Right cardiac atrium (tissue), 5 donors: ENCODE measurements around the gene HOXB7. TPM values are rescaled to one million over a fixed set of nuclear protein-coding genes. Genes with fewer than 3 reads are reported as not detected.

Source experiments
- ATAC-seq, 2 donors: fragments of 200-7000 bp; cut with Tn5 transposase; one replicate each; pipeline versions ENCODE4 v1.8.0 to v1.9.1; 2020; ENCODE audit warnings: moderate library complexity in 2 of 2, mild to moderate bottlenecking in 1 of 2
- DNase-seq, 3 donors: peaks; one replicate each; pipeline ENCODE4 v3.0.0-alpha.2; 2020
- H3K27ac ChIP-seq: one replicate; pipeline ENCODE4 v1.5.1; 2013; ENCODE audit warnings: mild to moderate bottlenecking, low read length, control low read depth, moderate library complexity
- H3K27me3 ChIP-seq: one replicate; pipeline ENCODE4 v1.6.1; 2013; ENCODE audit not compliant: control insufficient read depth, insufficient read depth
- H3K4me1 ChIP-seq: one replicate; pipeline ENCODE4 v1.6.1; 2013; ENCODE audit warnings: low read length; ENCODE audit not compliant: control insufficient read depth, insufficient read depth
- H3K4me3 ChIP-seq: one replicate; pipeline ENCODE4 v1.5.1; 2013; ENCODE audit warnings: low read length, control low read depth
- H3K9me3 ChIP-seq: one replicate; pipeline ENCODE4 v1.6.1; 2013; ENCODE audit warnings: low read length; ENCODE audit not compliant: control insufficient read depth
- WGBS: extraction: QIAGEN DNeasy Blood & Tissue Kit; methylation state at CpG from one replicate; pipeline ENCODE4 v1.1.7; 2013; 5-methylcytosine and 5-hydroxymethylcytosine counted together
- intact Hi-C, 4 donors: fragments of 100-400 bp; cut with DNase I; formaldehyde crosslinking; loops; one replicate each; pipeline versions ENCODE4 v1.11.0 to v1.14.0; 2022 to 2023
- polyA plus RNA-seq: library from polyadenylated mRNA; stranded (reverse); fragments of 200-250 nt; gene quantifications from one replicate; pipeline ENCODE4 v1.2.3, GENCODE V29; 2013
- total RNA-seq, 4 donors: library from RNA; stranded (reverse); fragmentation: NEBNext Ultra II Directional; extraction: Animal tissue kit (Norgen Biotek cat#: 25700); gene quantifications; one replicate each; pipeline ENCODE4 v1.2.1, GENCODE V29; 2021
- donor health status: healthy with polysubstance abuse.
- donor health status: DM: no; HTN: yes; CAD: no.
- donor health status: DM: no; HTN: no; CAD: no.
- donor health status: DM: no; HTN: yes; CAD: no; lungs with severe emphysema.
- donor health status: DM: yes; HTN: yes; CAD: no.

The HOXB7 gene
- total and polyA plus RNA-seq, 5 donors, result 0.48 to 0.80 (median 0.50) TPM

- no peaks in the 10 kb centered on the region for H3K27me3 ChIP-seq
These were observed 30.9 kb downstream of the HOXB7 start for GRCh38 chr17:48579760-48580554.

GRCh38 chr17:48579471-48579759 is 31.4 kb downstream of the HOXB7 start:
- 31% methylated on average over 7 of the region's 7 CpGs for WGBS
- peak overlapping the region; percentile 78 for H3K4me3 ChIP-seq
- ATAC-seq, result no peak
- intact Hi-C loops, result loop anchor here in 1 of 4 donors (5.0 kb wide), 1 partner anchor 37 kb away; no protein-coding TSS in a partner anchor
- H3K9me3 ChIP-seq, result no peaks in the 10 kb centered on the region
- no peak for DNase-seq
- H3K4me1 ChIP-seq, result no peaks in the 10 kb centered on the region
- H3K27me3 ChIP-seq, result no peaks in the 10 kb centered on the region
- H3K27ac ChIP-seq, result no peak overlapping the region

More at GRCh38 chr17:48579760-48580554, 30.9 kb downstream of the HOXB7 start:
- no peaks in the 10 kb centered on the region for H3K4me1 ChIP-seq
- WGBS, result 38% methylated on average over 26 of the region's 26 CpGs
- DNase-seq (no peak), ATAC-seq (no peak)
- no peaks in the 10 kb centered on the region for H3K9me3 ChIP-seq
- H3K4me3 ChIP-seq, result no peak overlapping the region
- H3K27ac ChIP-seq, result no peak overlapping the region
- intact Hi-C loops, result loop anchor here in 1 of 4 donors (5.0 kb wide), 1 partner anchor 38 kb away; no protein-coding TSS in a partner anchor

GRCh38 chr17:48578616-48579470 is 32.0 kb downstream of the HOXB7 start:
- peak; percentile 3 to 10 for ATAC-seq
- DNase-seq, result peak in 2 of 3 donors; percentile 39 to 60
- intact Hi-C loops, result loop anchor here in 1 of 4 donors (5.0 kb wide), 1 partner anchor 37 kb away; no protein-coding TSS in a partner anchor
- H3K9me3 ChIP-seq, result no peaks in the 10 kb centered on the region
- peak overlapping the region; percentile 78 for H3K4me3 ChIP-seq
- H3K4me1 ChIP-seq, result no peaks in the 10 kb centered on the region
- WGBS, result 9% methylated on average over 43 of the region's 43 CpGs
- no peaks in the 10 kb centered on the region for H3K27me3 ChIP-seq
- H3K27ac ChIP-seq, result peak overlapping the region; percentile 77

GRCh38 chr17:48577946-48578615 is 32.7 kb downstream of the HOXB7 start, which contains the start of gene HOXB4:
TSS of gene HOXB4 (minus strand) at chr17:48578350. CDS start at chr17:48578319, 31 bp downstream.
- WGBS, result 2% methylated on average over 57 of the region's 58 CpGs
- H3K4me3 ChIP-seq, result peak within 1 kb of the TSS; percentile 78
- intact Hi-C loops, result loop anchor here in 1 of 4 donors (5.0 kb wide), 1 partner anchor 36 kb away; no protein-coding TSS in a partner anchor
- H3K27me3 ChIP-seq, result no peaks in the 10 kb centered on the region
- no peaks in the 10 kb centered on the region for H3K4me1 ChIP-seq
- no peaks in the 10 kb centered on the region for H3K9me3 ChIP-seq
- ATAC-seq, result peak; percentile 54 to 58
- peak; percentile 69 to 88 (median 85) for DNase-seq
- peak within 1 kb of the TSS; percentile 77 for H3K27ac ChIP-seq

- WGBS, result 8% methylated on average over 19 of the region's 19 CpGs
- peak in 2 of 3 donors; percentile 52 to 69 for DNase-seq
These were observed 33.4 kb downstream of the HOXB7 start for GRCh38 chr17:48577330-48577945.

GRCh38 chr17:48576479-48577309 is 34.1 kb downstream of the HOXB7 start:
- H3K27ac ChIP-seq, result peak overlapping the region; percentile 3
- H3K27me3 ChIP-seq, result peaks cover 5% of the 10 kb centered on the region
- no peaks in the 10 kb centered on the region for H3K9me3 ChIP-seq
- ATAC-seq, result no peak
- DNase-seq, result peak in 1 of 3 donors; percentile 36
- intact Hi-C loops, result loop anchor here in 1 of 4 donors (5.0 kb wide), 1 partner anchor 34 kb away; no protein-coding TSS in a partner anchor
- 14% methylated on average over 43 of the region's 43 CpGs for WGBS
- H3K4me1 ChIP-seq, result no peaks in the 10 kb centered on the region
- H3K4me3 ChIP-seq, result peak overlapping the region; percentile 78

More at GRCh38 chr17:48577330-48577945, 33.4 kb downstream of the HOXB7 start:
- Histone ChIP-seq H3K4me3 (peak overlapping the region; percentile 78), H3K27me3 (peaks cover 5% of the 10 kb centered on the region), H3K9me3 (no peaks in the 10 kb centered on the region), H3K4me1 (no peaks in the 10 kb centered on the region), H3K27ac (peak overlapping the region; percentile 68)
- intact Hi-C loops, result loop anchor here in 1 of 4 donors (5.0 kb wide), 1 partner anchor 35 kb away; no protein-coding TSS in a partner anchor
- no peak for ATAC-seq

GRCh38 chr17:48575673-48576478 is 34.9 kb downstream of the HOXB7 start:
- DNase-seq, result no peak
- Histone ChIP-seq H3K27me3 (peaks cover 5% of the 10 kb centered on the region), H3K27ac (peak overlapping the region; percentile 14), H3K4me3 (no peak overlapping the region), H3K4me1 (no peaks in the 10 kb centered on the region), H3K9me3 (no peaks in the 10 kb centered on the region)
- 20% methylated on average over 22 of the region's 22 CpGs for WGBS
- no peak for ATAC-seq
- intact Hi-C loops, result loop anchor here in 1 of 4 donors (5.0 kb wide), 1 partner anchor 34 kb away; no protein-coding TSS in a partner anchor

- WGBS, result 55% methylated on average over 7 of the region's 7 CpGs
- DNase-seq (no peak), ATAC-seq (no peak)
- Histone ChIP-seq H3K9me3 (no peaks in the 10 kb centered on the region), H3K4me3 (no peak overlapping the region), H3K27me3 (peaks cover 5% of the 10 kb centered on the region), H3K4me1 (peaks cover 2% of the 10 kb centered on the region), H3K27ac (no peak overlapping the region)
- intact Hi-C loops, result loop anchor here in 1 of 4 donors (5.0 kb wide), 1 partner anchor 33 kb away; no protein-coding TSS in a partner anchor
These were observed 35.7 kb downstream of the HOXB7 start for GRCh38 chr17:48575066-48575582.
